Activated naive CD4-positive, alpha-beta T cell treated with anti-CD3 and anti-CD28 coated beads, Interleukin-2, amount 50 U/mL, for 16 hours (primary cell): ENCODE data around the gene SIX3.

Source experiments
- DNase-seq: peaks from one replicate; pipeline ENCODE4 v3.0.0-alpha.2; 2020

The SIX3 gene

DNA sequence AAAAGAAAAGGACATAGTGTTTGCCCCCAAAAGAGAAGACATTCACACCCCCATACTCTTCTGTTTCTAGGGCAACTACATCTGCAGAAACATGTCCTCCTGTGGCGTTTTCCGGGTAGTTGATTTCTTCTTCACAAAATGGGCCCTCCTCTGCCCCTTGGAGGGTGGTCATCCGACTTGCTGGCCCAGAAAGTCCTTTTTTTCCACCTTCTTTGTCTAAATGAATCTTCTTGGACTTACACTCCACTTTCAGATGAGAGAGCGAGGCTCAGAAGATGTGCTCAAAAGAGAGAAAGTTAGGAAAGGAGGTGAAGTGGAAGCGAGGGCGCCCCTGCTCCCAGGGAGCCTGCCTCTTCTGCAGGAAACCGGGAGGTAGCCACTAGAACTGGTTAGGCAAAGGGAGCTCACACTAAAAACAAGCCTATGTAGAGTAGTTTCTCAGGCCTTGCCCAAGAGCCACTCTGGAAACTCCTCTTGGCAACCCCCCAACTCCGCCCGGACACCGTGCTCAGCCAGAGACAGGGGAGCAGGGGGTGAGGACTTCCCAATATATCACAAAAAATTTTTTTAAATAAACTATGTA, 10.2 kb upstream of the SIX3 start:
- no peak for DNase-seq

DNA sequence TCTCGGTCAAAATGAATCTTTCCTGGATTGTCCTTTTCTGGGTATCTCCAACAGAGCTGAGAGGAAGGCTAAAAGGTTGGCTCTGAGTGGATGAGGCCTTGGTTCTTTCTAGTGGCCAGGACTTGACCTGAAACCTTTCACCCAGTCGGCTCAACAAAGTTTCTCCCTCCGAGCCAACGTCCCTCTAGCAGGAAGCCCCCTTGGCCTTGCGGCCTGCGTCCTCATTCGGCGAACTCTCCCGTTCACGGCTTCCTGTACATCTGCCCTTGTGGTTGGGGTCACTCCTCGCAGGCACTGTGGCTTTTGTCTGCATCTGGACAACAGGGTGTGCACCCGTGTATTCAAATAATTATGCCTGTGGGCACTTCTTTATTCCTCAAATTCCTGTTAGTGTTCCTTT, 9.4 kb upstream of the SIX3 start:
- DNase-seq = no peak

GRCh38 chr2:44932564-44933392, 8.7 kb upstream of the SIX3 start:
- no peak for DNase-seq

DNA sequence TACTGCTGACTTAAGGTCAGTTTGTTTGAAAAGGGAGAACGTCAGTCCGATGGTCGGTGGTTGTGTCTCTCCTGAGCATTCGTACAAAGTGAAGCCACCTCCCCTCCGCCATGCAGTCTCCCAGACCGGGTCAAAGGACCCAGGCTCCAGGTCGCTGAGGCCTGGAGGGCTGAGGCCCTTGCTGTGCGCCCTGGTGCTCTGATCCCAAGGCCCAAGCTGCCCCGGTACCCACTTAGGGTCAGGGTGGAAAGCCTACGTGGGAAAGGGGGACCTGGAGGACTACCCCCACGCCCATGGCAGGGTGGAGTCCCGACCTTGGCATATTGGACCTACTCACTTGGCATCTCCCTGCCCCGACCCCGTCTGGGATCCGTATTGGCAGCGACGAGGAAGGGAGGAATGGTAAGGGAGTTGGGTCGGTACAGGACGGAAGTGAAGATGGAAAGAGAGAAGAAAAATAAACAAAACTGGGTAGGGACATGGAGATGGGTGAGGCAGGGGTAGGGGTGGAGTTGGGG, 8.0 kb upstream of the SIX3 start:
- no peak for DNase-seq

GRCh38 chr2:44934038-44934982, 7.2 kb upstream of the SIX3 start:
- DNase-seq = no peak

DNA sequence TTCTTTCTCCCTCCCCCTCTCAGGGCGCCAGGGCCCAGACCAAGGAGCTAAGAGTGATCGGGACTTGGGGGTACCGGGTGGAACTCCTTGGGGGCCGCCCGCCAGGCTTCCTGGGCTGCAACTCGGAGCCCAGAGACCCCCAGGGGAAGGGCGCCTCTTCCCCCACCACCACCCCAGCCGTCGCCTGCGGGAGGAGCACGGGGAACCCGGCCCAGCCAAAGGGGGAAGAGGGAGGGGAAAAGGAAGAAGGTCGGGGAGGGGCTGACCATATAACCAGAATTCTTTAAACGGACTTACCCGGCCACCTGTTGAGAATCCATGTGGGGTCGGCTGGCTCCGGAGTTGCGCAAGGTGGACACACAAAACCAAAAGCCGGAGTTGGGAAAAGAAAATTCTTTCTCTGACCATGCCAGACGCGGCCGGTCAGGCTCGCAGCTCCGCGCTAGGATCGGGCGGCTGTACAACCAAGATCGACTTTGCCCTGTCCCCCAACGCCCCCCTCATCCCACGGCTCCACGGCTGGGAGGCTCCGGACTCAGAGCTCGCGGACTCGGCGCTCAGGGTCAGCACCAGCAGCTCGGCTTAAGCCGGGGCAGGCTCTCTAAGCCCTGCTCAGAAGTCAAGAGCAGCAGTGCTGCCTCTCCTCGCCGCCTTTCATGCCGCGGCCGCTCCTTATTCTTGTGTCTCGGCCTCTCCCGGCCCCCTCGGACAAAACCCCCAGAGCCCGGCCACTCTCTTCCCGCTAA, 6.3 kb upstream of the SIX3 start:
- no peak for DNase-seq

DNA sequence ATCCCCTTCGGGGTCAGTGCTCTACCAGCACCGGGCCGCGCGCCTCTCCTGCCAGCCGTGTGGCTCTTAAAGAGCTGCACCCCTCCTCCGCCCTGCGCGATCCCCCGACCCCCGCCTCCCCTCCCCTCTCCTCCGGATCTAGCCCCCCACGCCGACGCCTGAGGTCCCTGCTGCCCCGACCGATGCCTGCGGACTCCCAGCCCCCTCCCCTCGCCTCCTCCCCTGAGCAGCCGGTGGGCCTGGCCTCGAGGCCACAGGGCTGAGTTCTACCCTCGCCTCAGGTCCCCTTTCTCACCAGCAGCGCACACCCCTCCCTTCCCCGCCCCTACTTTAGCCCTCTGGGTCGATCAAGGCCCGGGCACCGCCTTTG, 5.8 kb upstream of the SIX3 start:
- no peak for DNase-seq

DNA sequence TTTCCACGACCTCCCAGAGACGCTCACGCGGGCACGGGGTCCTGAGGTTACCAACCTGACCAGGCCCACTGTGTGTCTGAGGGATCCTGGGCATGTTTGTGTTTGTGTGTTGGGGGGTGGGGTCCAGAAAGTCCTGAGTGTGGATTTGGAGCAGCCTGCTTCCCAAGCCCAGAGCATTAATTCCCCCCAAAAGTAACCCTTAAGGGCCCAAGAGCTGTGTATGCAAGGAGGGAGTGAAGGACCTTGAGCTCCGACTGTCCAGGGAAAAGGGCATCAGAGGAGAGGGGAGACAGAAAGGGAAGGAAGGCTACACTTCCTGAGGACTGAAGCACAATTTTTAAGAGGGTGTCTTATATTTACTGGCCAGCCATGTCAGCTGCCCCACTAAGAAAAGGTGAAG, 5.2 kb upstream of the SIX3 start:
- no peak for DNase-seq

- DNase-seq = no peak
Measured at GRCh38 chr2:44936715-44937687, 4.5 kb upstream of the SIX3 start.

- no peak for DNase-seq
Measured at GRCh38 chr2:44937688-44938240, 3.7 kb upstream of the SIX3 start.

- no peak for DNase-seq
Measured at GRCh38 chr2:44938287-44939105, 3.0 kb upstream of the SIX3 start.

GRCh38 chr2:44939106-44940048, 2.1 kb upstream of the SIX3 start:
- no peak for DNase-seq

- no peak for DNase-seq
Measured at GRCh38 chr2:44940049-44940494, 1.4 kb upstream of the SIX3 start.

DNA sequence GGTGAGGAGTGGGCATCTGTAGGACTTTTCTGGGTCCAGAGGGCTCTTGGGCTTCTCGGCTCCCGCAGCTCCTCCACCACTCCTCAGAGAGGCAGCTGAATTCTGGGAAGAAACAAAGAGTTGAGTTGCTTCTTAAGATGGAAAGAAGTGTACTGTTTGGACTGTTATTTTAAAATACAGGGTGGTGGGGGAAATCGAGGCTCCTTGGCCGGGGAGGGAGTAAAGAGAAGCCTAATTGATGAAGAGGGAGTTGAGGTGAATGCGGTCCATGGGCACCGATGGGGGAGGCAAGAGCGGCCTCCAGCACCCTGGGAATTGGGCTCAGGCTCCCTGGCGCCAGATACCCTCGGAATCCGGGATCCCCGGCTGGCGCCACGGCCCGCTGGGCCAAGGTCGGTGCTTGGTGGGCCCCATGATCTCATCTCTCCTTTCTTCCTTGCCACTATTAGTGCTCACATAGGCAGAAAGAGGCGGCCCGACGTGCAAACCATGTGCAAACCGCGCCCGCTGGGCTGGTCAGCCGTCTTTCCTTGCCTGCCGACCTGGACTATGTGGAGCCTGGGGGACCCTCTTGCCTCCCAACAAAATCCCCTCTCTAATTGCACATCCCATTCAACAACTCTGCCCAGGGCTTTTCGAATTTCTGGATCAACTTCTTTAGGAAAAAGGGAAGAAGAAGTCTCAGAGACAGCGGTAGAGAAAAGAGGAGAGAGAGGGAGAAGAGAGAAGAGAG, 604 bp upstream of the SIX3 start:
- no peak for DNase-seq

GRCh38 chr2:44942304-44943030, 965 bp downstream of the SIX3 start:
- no peak for DNase-seq

DNA sequence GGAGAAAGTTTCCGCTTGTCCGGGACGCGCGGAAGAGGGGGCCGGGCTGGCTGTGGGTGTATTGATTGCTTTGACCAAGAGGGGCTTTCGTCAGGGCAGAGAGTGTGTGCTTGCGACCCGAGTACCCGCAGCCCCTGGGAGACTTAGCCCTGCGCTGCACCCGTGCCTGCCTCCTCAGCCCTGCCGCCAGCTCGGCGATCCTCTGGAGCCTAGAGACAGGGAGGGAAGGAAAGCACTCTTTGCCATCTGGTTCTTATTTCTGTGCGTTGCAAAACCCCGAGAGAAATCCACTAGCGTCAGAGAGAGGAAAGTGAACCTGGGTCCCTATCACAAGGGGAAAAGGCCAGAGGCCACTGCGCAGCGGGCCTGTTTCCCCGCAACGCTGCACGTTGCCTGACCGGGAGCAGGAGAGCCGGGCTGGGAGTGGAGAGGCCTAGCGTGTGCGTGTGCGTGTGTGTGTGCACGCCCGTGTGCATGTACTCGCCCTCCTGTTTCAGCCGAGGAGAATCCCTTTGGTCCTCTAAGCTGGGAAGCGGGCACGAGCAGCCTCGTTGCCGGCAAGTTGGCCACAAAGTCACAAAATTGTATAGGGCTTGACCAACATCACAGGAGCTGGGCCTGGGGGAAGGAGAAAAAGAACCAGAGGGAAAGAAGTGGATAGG, 1.7 kb downstream of the SIX3 start:
- DNase-seq = no peak

GRCh38 chr2:44943693-44944101, 2.2 kb downstream of the SIX3 start:
- no peak for DNase-seq
